GM18867 (cell line): ENCODE results near the gene COQ9.
A peak's percentile ranks its signal among the peaks of the same experiment; 100 is the strongest.
"Not testable (repeated sequence)": the region's sequence is repeated elsewhere in the genome, so short reads cannot be mapped to it uniquely, and the experiment has no call there.

Experiments
- ATAC-seq: cut with Tn5 transposase; IDR thresholded peaks from one replicate; pipeline ENCODE4 v1.9.1; 2021; ENCODE audit warnings: mild to moderate bottlenecking, moderate library complexity; ENCODE audit not compliant: unreplicated experiment

The COQ9 gene

GRCh38 chr16:57484515-57485005 is 37.3 kb downstream of the COQ9 start:
- ATAC-seq, result no peak

- no peak for ATAC-seq
Measured at GRCh38 chr16:57485091-57485915, 38.0 kb downstream of the COQ9 start.

DNA sequence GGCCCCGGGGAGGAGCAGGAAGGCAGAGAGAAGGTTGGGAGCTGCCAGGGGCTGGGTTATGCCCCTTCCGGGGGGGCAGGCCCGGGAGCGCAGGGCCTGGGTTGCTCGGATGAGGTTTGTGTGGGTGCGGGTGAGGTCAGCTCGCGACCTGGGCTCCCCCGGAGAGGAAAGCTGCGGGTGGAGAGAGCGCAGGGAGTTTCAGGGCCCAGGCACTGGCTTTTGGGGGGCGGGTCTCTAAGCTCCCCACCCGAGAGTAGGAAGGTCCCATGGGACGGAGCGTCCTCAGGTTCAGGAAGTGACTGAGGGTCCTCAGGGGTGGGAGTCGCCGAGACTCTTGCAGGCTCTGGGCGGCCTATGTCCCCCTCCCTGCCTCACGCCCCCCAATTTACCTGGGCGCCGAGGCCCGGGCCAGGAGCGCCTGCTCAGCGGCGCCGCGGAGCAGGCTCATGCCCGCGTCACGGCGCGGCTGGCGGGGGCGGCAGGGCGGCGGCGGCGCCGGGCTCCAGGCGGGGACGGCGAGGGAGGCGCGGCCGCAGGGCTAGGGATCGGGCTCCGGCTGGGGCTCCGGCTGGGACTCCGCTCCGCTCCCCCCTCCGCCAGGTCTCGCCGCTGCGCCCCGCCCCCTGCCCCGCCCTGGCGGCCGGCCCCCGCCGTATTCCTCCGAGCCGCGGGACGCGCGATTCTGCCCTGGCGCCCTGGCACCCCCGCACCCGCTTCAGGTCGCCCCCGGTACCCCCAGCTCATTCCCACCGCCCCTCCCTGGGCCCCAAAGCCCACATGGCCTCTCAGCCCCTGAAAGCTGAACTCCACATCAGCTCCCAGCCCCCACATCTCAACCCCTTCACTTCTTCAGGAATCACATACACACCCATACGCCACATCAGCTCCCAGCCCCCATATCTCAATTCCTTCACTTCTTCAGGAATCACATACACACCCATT is 38.9 kb downstream of the COQ9 start, which contains the start of gene DOK4:
Gene DOK4, minus strand, starts transcription at position 578 of the 942 bp plus-strand sequence. CDS start 6,986 bp downstream, outside the sequence.
- peak; percentile 86 for ATAC-seq

DNA sequence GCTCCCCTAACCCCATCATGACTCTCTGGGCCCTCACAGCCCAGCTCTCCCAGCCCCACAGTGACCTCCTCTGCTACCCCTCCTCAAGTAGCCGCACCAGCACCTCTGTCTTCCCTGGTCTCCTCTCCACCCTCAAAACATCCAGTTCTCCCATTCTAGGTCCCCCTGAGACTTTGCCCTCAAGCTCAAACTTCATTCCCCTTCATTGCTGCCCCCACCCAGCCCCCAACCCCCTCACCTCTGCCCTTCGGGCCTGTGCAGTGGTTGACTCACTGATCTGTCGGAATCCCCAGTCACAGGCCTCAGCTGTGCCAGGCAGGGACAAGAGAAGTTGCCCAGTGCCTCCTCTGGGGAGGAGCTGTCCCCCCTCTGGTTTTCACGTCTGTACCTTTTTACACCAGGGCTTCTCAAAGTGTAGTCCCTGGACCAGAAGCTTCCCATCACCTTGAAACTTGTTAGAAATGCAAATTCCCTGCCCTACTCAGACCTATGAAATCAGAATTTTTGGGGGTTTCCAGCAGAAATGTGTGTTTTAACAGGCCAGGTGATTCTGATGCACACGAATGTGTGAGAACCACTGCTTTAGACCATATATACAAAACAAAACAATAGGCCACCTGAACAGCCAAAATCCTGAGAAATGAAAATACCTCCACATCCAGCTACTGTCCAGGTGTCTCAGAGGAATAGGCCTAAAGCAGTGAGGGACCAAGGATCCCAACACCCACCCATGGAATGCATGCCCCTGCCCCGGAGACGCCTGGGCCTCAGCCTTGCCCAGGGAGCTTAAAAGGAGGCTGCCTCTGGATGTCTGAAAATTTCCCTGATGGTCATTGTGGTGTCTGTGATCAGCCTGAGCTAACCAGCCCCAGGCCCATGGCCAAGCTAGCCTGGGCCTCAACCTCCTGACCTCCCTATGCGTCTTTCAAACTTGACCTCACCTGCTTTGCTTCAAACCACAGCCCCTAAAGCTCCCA is 39.9 kb downstream of the COQ9 start:
- no peak for ATAC-seq

- ATAC-seq, result no peak
Measured at GRCh38 chr16:57489229-57489628, 42.0 kb downstream of the COQ9 start.

GRCh38 chr16:57493767-57494166 is 46.5 kb downstream of the COQ9 start:
- ATAC-seq, result no peak

- no peak for ATAC-seq
Measured at GRCh38 chr16:57497121-57497520, 49.8 kb downstream of the COQ9 start.

- no peak for ATAC-seq
Measured at GRCh38 chr16:57498031-57498430, 50.8 kb downstream of the COQ9 start.

DNA sequence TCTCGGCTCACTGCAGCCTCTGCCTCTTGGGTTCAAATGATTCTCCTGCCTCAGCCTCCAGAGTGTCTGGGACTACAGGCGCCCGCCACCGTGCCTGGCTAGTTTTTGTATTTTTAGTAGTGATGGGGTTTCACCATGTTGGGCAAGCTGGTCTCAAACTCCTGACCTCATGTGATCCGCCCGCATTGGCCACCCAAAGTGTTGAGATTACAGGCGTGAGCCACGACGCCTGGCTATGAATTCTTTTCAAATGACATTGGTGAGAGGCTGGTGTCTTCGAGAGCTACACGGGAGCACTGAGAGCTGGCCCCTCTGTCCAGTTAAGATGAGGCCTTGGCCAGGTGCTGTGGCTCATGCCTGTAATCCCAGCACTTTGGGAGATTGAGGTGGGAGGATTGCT is 52.7 kb downstream of the COQ9 start:
- not testable (repeated sequence) for ATAC-seq

GRCh38 chr16:57500578-57501111 is 53.4 kb downstream of the COQ9 start:
- no peak for ATAC-seq

DNA sequence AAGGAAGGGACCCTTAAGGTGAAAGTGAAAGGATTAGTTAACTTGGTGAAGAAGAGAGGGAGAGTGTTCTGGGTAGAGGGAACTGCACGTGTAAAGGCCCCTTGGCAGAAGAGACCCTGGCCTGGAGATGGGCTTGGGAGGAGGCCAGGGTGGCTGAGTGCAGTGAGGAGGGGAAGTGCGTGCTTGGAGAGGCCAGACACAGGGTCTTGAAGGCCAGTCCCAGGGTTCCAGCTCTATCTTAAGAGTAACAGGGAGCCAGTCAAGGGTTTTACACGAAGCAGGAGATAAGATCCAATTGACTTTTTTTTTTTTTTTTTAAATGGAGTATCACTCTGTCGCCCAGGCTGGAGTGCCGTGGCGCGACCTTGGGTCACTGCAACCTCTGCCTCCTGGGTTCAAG is 54.2 kb downstream of the COQ9 start:
- ATAC-seq, result no peak

DNA sequence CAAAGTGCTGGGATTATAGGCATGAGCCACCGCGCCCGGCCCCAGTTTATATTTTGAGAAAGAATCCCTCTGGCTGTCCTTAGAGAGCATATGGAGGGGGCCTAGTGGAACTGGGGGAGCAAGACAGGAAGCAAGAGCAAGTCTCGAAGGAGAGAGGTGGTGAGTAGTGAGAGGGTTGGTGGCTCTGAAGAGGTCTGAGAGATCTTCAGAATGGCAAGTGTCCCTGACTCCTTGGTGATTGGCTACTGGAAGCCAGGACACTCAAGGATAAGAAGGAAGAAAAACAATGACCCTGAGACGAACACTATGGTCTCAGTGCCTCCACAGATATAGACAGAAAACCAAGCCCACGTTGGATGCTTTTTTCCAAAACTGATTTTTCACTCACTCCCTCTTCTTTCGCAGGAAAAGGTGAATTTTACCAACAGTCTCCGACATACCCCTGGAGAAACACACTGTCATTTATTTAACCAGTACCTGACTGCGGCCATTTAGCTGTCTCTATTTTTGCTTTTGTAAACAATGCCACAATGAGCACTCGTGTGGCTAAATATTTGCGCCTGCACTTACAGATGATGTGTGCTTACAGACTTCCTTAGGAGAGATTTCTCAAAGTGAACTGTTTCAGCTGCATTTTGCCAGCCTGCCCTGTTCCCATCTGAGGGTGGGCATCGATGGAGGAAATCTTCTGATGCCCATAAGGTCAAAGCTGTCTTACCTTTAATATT is 54.9 kb downstream of the COQ9 start:
- no peak for ATAC-seq

- no peak for ATAC-seq
Measured at GRCh38 chr16:57503366-57503765, 56.1 kb downstream of the COQ9 start.

DNA sequence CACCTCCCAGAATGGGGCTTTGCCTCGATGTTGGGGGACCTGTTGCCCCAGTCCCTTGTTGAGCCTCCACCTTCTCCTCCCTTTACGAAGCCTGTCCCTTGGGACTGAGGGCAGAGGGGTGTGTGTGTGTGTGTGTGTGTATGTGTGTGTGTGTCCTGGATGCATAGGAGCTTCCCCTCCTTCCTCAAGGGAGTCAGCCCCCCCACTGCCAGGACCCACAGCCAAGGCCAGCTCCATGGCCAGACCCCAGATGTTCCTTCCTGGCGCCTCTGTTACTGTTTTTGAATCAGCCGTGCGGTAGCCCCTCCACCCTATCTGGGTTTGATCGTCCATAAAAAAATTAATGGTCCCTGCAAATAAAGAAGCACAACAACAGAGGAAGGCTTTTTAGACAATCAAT is 56.7 kb downstream of the COQ9 start:
- ATAC-seq, result no peak

DNA sequence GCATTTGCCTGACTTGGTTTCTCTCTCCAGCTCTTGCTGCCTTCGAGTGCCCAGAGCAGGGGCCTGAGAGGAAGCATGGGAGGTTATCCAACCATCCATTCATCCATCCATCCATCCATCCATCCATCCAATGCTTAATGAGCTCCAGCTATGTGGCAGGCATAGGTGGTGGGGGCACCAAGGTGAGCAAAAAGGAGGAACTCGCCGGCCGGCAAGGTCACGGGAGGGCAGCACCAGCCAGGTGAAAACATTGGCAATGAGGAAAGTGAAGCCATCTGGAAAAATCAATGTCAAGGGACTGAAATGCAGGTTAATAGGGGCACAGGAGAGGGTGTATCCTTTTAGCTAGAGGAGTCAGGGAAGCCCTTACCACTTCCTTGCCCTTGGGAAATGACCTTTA is 57.2 kb downstream of the COQ9 start:
- no peak for ATAC-seq

DNA sequence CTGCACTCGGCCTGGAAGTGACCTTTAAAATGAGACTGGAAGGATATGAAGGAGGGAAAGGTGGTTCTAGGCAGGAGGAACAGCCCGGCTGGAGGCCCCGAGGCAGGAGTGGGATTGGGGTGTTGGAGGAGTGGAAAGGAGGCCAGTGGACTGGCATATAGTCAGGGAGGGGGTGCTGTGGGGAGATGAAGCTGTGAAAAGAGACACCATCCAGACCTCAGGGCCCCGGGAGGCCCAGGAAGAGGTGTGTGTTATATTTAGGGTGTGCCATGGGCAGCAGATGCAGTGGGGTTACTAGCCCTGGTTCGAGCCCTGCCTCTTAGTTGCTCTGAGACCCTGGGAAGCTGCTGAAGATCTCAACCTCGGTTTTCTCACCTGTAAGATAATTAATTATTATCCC is 57.9 kb downstream of the COQ9 start:
- ATAC-seq, result no peak

DNA sequence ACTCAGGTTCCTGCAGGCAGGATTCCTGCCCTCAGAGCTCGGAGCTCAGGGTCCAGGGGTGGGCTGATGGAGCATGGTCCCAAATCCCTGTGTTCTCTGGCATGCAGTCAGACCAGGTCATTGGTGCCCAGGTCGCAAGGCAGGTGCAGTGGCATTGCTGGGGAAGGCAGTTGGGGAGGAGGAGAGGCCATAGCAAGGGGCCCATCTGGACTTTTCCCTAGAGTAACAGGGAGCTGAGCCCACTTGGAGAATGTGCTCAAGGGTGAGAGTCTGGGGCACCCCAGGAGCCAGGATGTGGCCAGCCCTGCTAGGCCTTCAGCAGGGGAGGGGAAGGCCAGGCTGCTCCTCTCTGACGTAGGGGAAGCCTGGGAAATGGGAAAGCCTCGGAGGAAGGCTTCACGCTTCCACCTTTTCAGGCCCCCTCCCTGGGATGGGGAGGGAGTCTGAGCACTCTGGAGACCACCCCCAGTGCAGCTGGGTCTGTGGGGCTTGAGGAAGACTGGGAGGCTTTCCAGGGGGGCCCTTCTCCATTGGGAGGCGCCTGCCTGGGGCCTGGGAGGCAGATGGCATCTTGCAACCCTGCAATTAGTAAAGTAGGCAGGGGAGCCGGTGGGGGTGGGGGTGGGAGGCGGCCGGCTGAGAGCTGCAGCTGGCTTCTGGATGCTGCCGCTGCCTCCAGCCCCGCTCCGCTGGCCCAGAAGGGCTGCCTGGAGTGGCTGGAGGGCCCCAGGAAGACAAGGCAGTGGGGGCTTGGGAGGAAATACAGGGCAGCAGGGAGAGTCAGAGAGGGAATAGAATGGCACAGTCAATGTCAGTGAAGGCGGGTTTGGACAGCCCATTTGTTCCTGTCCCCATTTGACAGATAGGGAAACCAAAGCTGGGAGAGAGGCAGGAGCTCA is 60.1 kb downstream of the COQ9 start:
- no peak for ATAC-seq

DNA sequence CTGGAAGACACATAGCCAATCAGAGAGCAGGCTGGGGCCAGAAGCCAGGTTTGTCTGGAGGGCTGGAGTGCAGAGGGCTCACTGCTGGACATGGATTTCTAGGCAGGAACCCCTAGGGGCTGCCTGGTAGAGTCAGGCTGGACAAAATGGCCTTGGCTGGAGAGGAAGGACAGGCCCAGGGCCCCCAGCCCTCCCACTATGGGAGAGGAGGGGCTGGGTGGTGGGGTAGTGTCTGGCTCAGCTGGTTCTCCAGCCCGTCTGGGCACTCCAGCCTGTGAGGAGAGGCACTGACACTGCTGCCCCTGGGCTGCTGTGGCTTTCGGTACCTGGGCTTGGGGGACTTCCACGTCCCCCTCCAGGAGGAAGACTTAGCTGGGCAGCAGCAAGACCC is 60.8 kb downstream of the COQ9 start:
- no peak for ATAC-seq
